ENCODE data around the gene PTPN4. TPM values are rescaled to one million over a fixed set of nuclear protein-coding genes. Genes with fewer than 3 reads are reported as not detected.
"Not testable (repeated sequence)": the region's sequence is repeated elsewhere in the genome, so short reads cannot be mapped to it uniquely, and the experiment has no call there.

Gene PTPN4
- total RNA-seq, 1 donor from 2014 or later = 46.9 TPM

- no peak for DNase-seq (ENCODE audit: extremely low read depth, low read depth, low spot score)
These were observed 169.8 kb downstream of the PTPN4 start for GRCh38 chr2:119929537-119929936.

- DNase-seq (ENCODE audit: extremely low read depth, low read depth, low spot score) = no peak
These were observed 173.1 kb downstream of the PTPN4 start for GRCh38 chr2:119932809-119933208.

GRCh38 chr2:119934319-119934718, 174.6 kb downstream of the PTPN4 start:
- DNase-seq (ENCODE audit: extremely low read depth, low read depth, low spot score) = no peak

GRCh38 chr2:119937680-119938079, 178.0 kb downstream of the PTPN4 start:
- DNase-seq (ENCODE audit: extremely low read depth, low read depth, low spot score) = no peak

- DNase-seq (ENCODE audit: extremely low read depth, low read depth, low spot score) = no peak
These were observed 180.2 kb downstream of the PTPN4 start for GRCh38 chr2:119939915-119940314.

- no peak for DNase-seq (ENCODE audit: extremely low read depth, low read depth, low spot score)
These were observed 181.1 kb downstream of the PTPN4 start for GRCh38 chr2:119940856-119941255.

GRCh38 chr2:119941388-119941787, 181.7 kb downstream of the PTPN4 start:
- no peak for DNase-seq (ENCODE audit: extremely low read depth, low read depth, low spot score)

GRCh38 chr2:119941981-119942513, 182.3 kb downstream of the PTPN4 start:
- no peak for DNase-seq (ENCODE audit: extremely low read depth, low read depth, low spot score)

- DNase-seq (ENCODE audit: extremely low read depth, low read depth, low spot score) = no peak
These were observed 183.3 kb downstream of the PTPN4 start for GRCh38 chr2:119943058-119943457.

GRCh38 chr2:119947535-119947934, 187.8 kb downstream of the PTPN4 start:
- no peak for DNase-seq (ENCODE audit: extremely low read depth, low read depth, low spot score)

- no peak for DNase-seq (ENCODE audit: extremely low read depth, low read depth, low spot score)
These were observed 191.2 kb downstream of the PTPN4 start for GRCh38 chr2:119950966-119951365.

- DNase-seq (ENCODE audit: extremely low read depth, low read depth, low spot score) = no peak
These were observed 199.0 kb downstream of the PTPN4 start for GRCh38 chr2:119958670-119959268.

GRCh38 chr2:119960821-119961220, 201.1 kb downstream of the PTPN4 start:
- DNase-seq (ENCODE audit: extremely low read depth, low read depth, low spot score) = no peak

- DNase-seq (ENCODE audit: extremely low read depth, low read depth, low spot score) = no peak
These were observed 222.2 kb downstream of the PTPN4 start for GRCh38 chr2:119981896-119982295.

GRCh38 chr2:119982506-119982905, 222.8 kb downstream of the PTPN4 start:
- no peak for DNase-seq (ENCODE audit: extremely low read depth, low read depth, low spot score)

- DNase-seq (ENCODE audit: extremely low read depth, low read depth, low spot score) = no peak
These were observed 223.4 kb downstream of the PTPN4 start for GRCh38 chr2:119983108-119983507.

- DNase-seq (ENCODE audit: extremely low read depth, low read depth, low spot score) = no peak
These were observed 236.4 kb downstream of the PTPN4 start for GRCh38 chr2:119996148-119996547.

GRCh38 chr2:119996896-119997891, 237.5 kb downstream of the PTPN4 start:
- DNase-seq (ENCODE audit: extremely low read depth, low read depth, low spot score) = not testable (repeated sequence)

- DNase-seq (ENCODE audit: extremely low read depth, low read depth, low spot score) = no peak
These were observed 241.7 kb downstream of the PTPN4 start for GRCh38 chr2:120001471-120001870.

GRCh38 chr2:120004254-120004653, 244.5 kb downstream of the PTPN4 start:
- DNase-seq (ENCODE audit: extremely low read depth, low read depth, low spot score) = no peak

- DNase-seq (ENCODE audit: extremely low read depth, low read depth, low spot score) = no peak
These were observed 246.3 kb downstream of the PTPN4 start for GRCh38 chr2:120005834-120006521.

All from glomerular endothelial cell (primary cell).